HCT116 (cell line): ENCODE data around the gene CRIM1. TPM values are rescaled to one million over a fixed set of nuclear protein-coding genes. Genes with fewer than 3 reads are reported as not detected.

Experiments used
- ATAC-seq: fragments of 200-7000 bp; cut with Tn5 transposase; 2 replicates; pipeline ENCODE4 v1.9.1; 2020; ENCODE audit warnings: mild to moderate bottlenecking, moderate library complexity
- BruUV-seq: library from RNA; stranded (reverse); fragments of 400-500 nt; replicated peaks from 2 replicates; lab custom pipeline; 2021; lab: Mats Ljungman, UMichigan
- CTCF ChIA-PET: fragments of 300-600 bp; sonication (Branson Sonifier 250); formaldehyde crosslinking; loops from one replicate; lab custom pipeline; 2021; ENCODE audit warnings: antibody characterized with exemption; lab: Charles Lee
- POLR2A ChIA-PET: fragments of 300-600, 350-600 bp; sonication (Branson Sonifier 250); formaldehyde crosslinking; loops from one replicate; lab custom pipeline; 2021; ENCODE audit warnings: antibody characterized with exemption; lab: Charles Lee
- RAD21 ChIA-PET, 2 experiments: fragments of 300-600 bp; sonication (Branson Sonifier 250); formaldehyde crosslinking; loops; one replicate each; lab custom pipeline; 2023; ENCODE audit warnings: low total read pairs in 2 of 2; ENCODE audit not compliant: uncharacterized antibody in 2 of 2, unreplicated experiment in 2 of 2, low non-redundant PET in 1 of 2; lab: Charles Lee
- DNase-seq: peaks from one replicate; pipeline ENCODE4 v3.0.0-alpha.2; 2010; ENCODE audit warnings: low read depth, low spot score
- H2AFZ ChIP-seq: fragments of 200-600 bp; shearing (Covaris generic), sonication (generic); 2 replicates; pipeline ENCODE4 v1.6.1; 2017; ENCODE audit warnings: low read depth, mixed run types, mixed read lengths, antibody characterized with exemption, low read length; ENCODE audit not compliant: poor library complexity, severe bottlenecking
- H3K27ac ChIP-seq: 2 replicates; pipeline ENCODE4 v1.5.1; 2012; ENCODE audit warnings: low read depth, low read length
- H3K27me3 ChIP-seq: fragments of 200-600 bp; sonication (generic); 2 replicates; pipeline ENCODE4 v1.6.1; 2016; ENCODE audit warnings: mixed run types, low read length, mixed read lengths; ENCODE audit not compliant: insufficient read depth
- H3K36me3 ChIP-seq, 2 experiments: fragments of 200-500 bp in 1 of 2; fragments of 200-600 bp in 1 of 2; sonication (Bioruptor generic) in 1 of 2; sonication (generic) in 1 of 2; 2 replicates each; pipeline versions ENCODE4 v1.5.1 to v1.6.1; 2014 to 2016; ENCODE audit warnings: low read length in 2 of 2, inconsistent platforms in 1 of 2, mixed read lengths in 1 of 2, mixed run types in 1 of 2; ENCODE audit not compliant: insufficient read depth in 2 of 2, control insufficient read depth in 1 of 2
- H3K4me1 ChIP-seq, 2 experiments: fragments of 200-600 bp in 1 of 2; sonication (generic) in 1 of 2; 2 replicates each; pipeline versions ENCODE4 v1.5.1 to v1.6.1; 2012 to 2017; ENCODE audit warnings: low read length in 2 of 2, inconsistent platforms in 1 of 2, mild to moderate bottlenecking in 1 of 2, mixed read lengths in 1 of 2, mixed run types in 1 of 2, moderate library complexity in 1 of 2; ENCODE audit not compliant: insufficient read depth in 2 of 2, control insufficient read depth in 1 of 2
- H3K4me2 ChIP-seq: fragments of 200-600 bp; sonication (generic); 2 replicates; pipeline ENCODE4 v1.6.1; 2017; ENCODE audit warnings: mixed run types, low read length, mixed read lengths
- H3K4me3 ChIP-seq, 2 experiments: fragments of 200-600 bp in 1 of 2; sonication (generic) in 1 of 2; replicated peaks in 1 of 2; 2 replicates each; pipeline ENCODE4 v1.5.1; 2011 to 2016; ENCODE audit warnings: low read length in 2 of 2, control low read depth in 1 of 2, low read depth in 1 of 2, mild to moderate bottlenecking in 1 of 2, mixed read lengths in 1 of 2, mixed run types in 1 of 2
- H3K79me2 ChIP-seq: fragments of 200-600 bp; sonication (generic); 2 replicates; pipeline ENCODE4 v1.6.1; 2017; ENCODE audit warnings: mild to moderate bottlenecking, mixed run types, low read length, moderate library complexity, mixed read lengths; ENCODE audit not compliant: insufficient read depth
- H3K9ac ChIP-seq: fragments of 200-600 bp; sonication (generic); 2 replicates; pipeline ENCODE4 v1.6.1; 2016; ENCODE audit warnings: low read length, mixed read lengths
- H3K9me2 ChIP-seq: fragments of 200-600 bp; sonication (generic), shearing (Covaris generic); 2 replicates; pipeline ENCODE4 v1.6.1; 2017; ENCODE audit warnings: mixed run types, mild to moderate bottlenecking, moderate library complexity; ENCODE audit not compliant: insufficient read depth
- H3K9me3 ChIP-seq, 2 experiments: fragments of 200-500 bp in 1 of 2; fragments of 200-600 bp in 1 of 2; sonication (Bioruptor generic) in 1 of 2; sonication (generic) in 1 of 2; 2 replicates each; pipeline ENCODE4 v1.6.1; 2014 to 2017; ENCODE audit warnings: low read length in 2 of 2, mixed read lengths in 2 of 2, inconsistent platforms in 1 of 2, low read depth in 1 of 2, mild to moderate bottlenecking in 1 of 2, mixed run types in 1 of 2, moderate library complexity in 1 of 2; ENCODE audit not compliant: control insufficient read depth in 1 of 2, insufficient read depth in 1 of 2
- H4K20me1 ChIP-seq: fragments of 200-600 bp; sonication (generic), shearing (Covaris generic); 2 replicates; pipeline ENCODE4 v1.6.1; 2017; ENCODE audit warnings: mixed run types, mild to moderate bottlenecking, moderate library complexity; ENCODE audit not compliant: insufficient read depth
- CBX3 ChIP-seq: IDR thresholded peaks from 2 replicates; pipeline ENCODE4 v1.6.1; 2012; ENCODE audit warnings: low read depth
- EZH2 ChIP-seq: fragments of 200-600 bp; sonication (generic); IDR thresholded peaks from 2 replicates; pipeline ENCODE4 v1.6.1; 2017; ENCODE audit warnings: antibody characterized with exemption, mixed run types
- JUND ChIP-seq: IDR thresholded peaks from 2 replicates; pipeline ENCODE4 v1.6.1; 2012
- SIN3A ChIP-seq: IDR thresholded peaks from 2 replicates; pipeline ENCODE4 v1.6.1; 2012; ENCODE audit warnings: low read depth
- SRF ChIP-seq: IDR thresholded peaks from 2 replicates; pipeline ENCODE4 v1.6.1; 2012; ENCODE audit warnings: low read depth
- TCF7L2 ChIP-seq: IDR thresholded peaks from 2 replicates; pipeline ENCODE4 v1.7.0; 2011; ENCODE audit warnings: borderline replicate concordance, inconsistent platforms; ENCODE audit not compliant: insufficient read depth, insufficient read length; ENCODE audit errors: extremely low read depth
- YY1 ChIP-seq: IDR thresholded peaks from 2 replicates; pipeline ENCODE4 v1.6.1; 2011; ENCODE audit warnings: low read length, low read depth, moderate library complexity, mild to moderate bottlenecking; ENCODE audit not compliant: insufficient replicate concordance; ENCODE audit errors: extremely low read depth
- ZFX ChIP-seq: fragments of 450-650 bp; IDR thresholded peaks from 2 replicates; pipeline ENCODE4 v1.6.1; 2017
- ZNF274 ChIP-seq: fragments of 200-500 bp; sonication (Bioruptor generic); IDR thresholded peaks from 2 replicates; pipeline ENCODE4 v1.6.1; 2014; ENCODE audit warnings: mild to moderate bottlenecking, low read depth, low read length, inconsistent platforms
- intact Hi-C: fragments of 100-400 bp; cut with micrococcal nuclease; formaldehyde crosslinking; loops from 2 replicates; pipeline ENCODE4 v1.10.0; 2022
- total RNA-seq: library from RNA; stranded (reverse); gene quantifications from one replicate; pipeline ENCODE4 v1.2.1, GENCODE V29; 2021; ENCODE audit not compliant: unreplicated experiment
- TF ChIP-seq, protein P1 (sequence below): IDR thresholded peaks from 2 replicates; pipeline ENCODE4 v1.6.1; 2012
- TF ChIP-seq, protein P2 (sequence below): IDR thresholded peaks from 2 replicates; pipeline ENCODE4 v1.6.1; 2012; ENCODE audit warnings: low read depth
- TF ChIP-seq, protein P3 (sequence below): IDR thresholded peaks from 2 replicates; pipeline ENCODE4 v1.6.1; 2011; ENCODE audit warnings: mild to moderate bottlenecking, low read length, moderate library complexity; ENCODE audit not compliant: insufficient replicate concordance; ENCODE audit errors: extremely low read depth
- TF ChIP-seq, protein P4 (sequence below): IDR thresholded peaks from 2 replicates; pipeline ENCODE4 v1.6.1; 2012

The CRIM1 gene
- total RNA-seq, 1 experiment from 2014 or later: 27.2 TPM

DNA sequence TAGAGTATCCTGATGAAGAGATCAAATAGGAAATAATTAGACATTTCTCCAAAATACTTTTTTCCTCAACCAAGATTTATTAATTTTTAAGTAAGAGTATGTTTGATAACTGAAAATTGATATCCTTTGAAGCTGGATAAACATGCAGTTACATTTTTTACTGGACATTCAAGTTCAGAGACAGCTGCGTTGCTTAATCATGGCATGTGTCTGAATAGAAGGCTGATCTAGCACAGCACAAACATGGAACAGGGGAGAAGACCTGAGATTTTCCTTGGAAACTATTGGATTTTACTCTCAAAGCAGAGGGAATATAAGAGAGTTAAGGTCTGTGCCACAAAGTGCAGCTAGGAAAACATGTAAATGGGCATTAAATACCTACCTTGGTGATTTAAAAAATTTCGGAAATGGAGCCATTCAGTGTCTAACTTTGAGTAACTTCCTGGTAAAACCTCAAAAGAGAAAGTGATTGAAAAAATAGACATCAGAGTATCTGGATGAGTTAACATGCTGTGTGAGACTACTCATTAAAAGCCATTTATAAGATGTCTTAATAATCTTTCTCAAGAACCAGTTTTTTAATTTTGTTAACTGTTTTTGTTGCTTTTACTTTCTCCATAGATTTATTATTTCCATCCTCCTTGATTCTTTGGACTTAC, 31.8 kb downstream of the CRIM1 start:
- Histone ChIP-seq H3K4me3 (no peak overlapping the region), H3K36me3 (no peaks in the 10 kb centered on the region), H3K79me2 (peaks cover 17% of the 10 kb centered on the region; the same call in 1 of the 2 replicates), H3K9me2 (no peaks in the 10 kb centered on the region), H3K9ac (no peak overlapping the region), H3K27ac (no peak overlapping the region), H3K9me3 (no peaks in the 10 kb centered on the region), H3K27me3 (no peaks in the 10 kb centered on the region), H3K4me2 (no peak overlapping the region), H3K4me1 (peaks cover 2 to 13% of the 10 kb centered on the region in 2 experiments; a peak in 2 of 4 replicates), H2AFZ (no peak overlapping the region), H4K20me1 (no peaks in the 10 kb centered on the region)
- intact Hi-C loops: no loop called here
- CTCF ChIA-PET: no interaction called here
- ATAC-seq: no peak
- POLR2A ChIA-PET: no interaction called here
- TF ChIP-seq, protein P1, sequence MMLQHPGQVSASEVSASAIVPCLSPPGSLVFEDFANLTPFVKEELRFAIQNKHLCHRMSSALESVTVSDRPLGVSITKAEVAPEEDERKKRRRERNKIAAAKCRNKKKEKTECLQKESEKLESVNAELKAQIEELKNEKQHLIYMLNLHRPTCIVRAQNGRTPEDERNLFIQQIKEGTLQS: no peak
- TF ChIP-seq SIN3A (no peak), ZNF274 (no peak)
- no peak for DNase-seq
- RAD21 ChIA-PET: no interaction called here
- BruUV-seq: no TSS peak

DNA sequence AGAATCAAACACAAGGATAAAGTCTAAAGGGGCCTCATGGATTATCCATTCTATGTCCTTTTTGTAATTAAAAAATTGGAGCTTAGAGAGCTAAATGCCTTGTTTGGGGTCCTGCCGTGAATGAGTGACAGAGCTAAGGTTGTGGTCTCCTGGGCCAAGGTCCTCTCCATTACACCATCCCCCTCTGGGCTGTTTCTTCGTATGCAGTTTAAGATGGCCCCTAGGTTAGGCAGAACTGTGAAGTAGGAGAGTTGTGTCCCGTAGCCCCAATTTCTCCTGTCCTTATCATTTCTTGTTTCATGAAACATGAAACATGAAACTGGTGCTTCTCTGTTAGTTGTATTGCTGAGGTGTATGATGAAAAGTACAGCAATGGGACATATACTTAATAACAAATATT, 32.9 kb downstream of the CRIM1 start:
- CTCF ChIA-PET: no interaction called here
- TF ChIP-seq TCF7L2 (no peak), ZNF274 (no peak), JUND (no peak), ZFX (no peak), YY1 (no peak), CBX3 (no peak), SRF (no peak), EZH2 (no peak)
- TF ChIP-seq, protein P2, sequence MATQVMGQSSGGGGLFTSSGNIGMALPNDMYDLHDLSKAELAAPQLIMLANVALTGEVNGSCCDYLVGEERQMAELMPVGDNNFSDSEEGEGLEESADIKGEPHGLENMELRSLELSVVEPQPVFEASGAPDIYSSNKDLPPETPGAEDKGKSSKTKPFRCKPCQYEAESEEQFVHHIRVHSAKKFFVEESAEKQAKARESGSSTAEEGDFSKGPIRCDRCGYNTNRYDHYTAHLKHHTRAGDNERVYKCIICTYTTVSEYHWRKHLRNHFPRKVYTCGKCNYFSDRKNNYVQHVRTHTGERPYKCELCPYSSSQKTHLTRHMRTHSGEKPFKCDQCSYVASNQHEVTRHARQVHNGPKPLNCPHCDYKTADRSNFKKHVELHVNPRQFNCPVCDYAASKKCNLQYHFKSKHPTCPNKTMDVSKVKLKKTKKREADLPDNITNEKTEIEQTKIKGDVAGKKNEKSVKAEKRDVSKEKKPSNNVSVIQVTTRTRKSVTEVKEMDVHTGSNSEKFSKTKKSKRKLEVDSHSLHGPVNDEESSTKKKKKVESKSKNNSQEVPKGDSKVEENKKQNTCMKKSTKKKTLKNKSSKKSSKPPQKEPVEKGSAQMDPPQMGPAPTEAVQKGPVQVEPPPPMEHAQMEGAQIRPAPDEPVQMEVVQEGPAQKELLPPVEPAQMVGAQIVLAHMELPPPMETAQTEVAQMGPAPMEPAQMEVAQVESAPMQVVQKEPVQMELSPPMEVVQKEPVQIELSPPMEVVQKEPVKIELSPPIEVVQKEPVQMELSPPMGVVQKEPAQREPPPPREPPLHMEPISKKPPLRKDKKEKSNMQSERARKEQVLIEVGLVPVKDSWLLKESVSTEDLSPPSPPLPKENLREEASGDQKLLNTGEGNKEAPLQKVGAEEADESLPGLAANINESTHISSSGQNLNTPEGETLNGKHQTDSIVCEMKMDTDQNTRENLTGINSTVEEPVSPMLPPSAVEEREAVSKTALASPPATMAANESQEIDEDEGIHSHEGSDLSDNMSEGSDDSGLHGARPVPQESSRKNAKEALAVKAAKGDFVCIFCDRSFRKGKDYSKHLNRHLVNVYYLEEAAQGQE: no peak
- TF ChIP-seq, protein P3, sequence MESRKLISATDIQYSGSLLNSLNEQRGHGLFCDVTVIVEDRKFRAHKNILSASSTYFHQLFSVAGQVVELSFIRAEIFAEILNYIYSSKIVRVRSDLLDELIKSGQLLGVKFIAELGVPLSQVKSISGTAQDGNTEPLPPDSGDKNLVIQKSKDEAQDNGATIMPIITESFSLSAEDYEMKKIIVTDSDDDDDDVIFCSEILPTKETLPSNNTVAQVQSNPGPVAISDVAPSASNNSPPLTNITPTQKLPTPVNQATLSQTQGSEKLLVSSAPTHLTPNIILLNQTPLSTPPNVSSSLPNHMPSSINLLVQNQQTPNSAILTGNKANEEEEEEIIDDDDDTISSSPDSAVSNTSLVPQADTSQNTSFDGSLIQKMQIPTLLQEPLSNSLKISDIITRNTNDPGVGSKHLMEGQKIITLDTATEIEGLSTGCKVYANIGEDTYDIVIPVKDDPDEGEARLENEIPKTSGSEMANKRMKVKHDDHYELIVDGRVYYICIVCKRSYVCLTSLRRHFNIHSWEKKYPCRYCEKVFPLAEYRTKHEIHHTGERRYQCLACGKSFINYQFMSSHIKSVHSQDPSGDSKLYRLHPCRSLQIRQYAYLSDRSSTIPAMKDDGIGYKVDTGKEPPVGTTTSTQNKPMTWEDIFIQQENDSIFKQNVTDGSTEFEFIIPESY: no peak
- TF ChIP-seq, protein P4, sequence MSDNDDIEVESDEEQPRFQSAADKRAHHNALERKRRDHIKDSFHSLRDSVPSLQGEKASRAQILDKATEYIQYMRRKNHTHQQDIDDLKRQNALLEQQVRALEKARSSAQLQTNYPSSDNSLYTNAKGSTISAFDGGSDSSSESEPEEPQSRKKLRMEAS: no peak

More for the DNA sequence above, 32.9 kb downstream of the CRIM1 start:
- no peaks in the 10 kb centered on the region for H3K27me3 ChIP-seq
- H3K4me2 ChIP-seq: no peak overlapping the region
- no peak overlapping the region for H3K9ac ChIP-seq
- no peak for ATAC-seq
- no peak overlapping the region for H3K27ac ChIP-seq
- ChIA-PET RAD21 (no interaction called here), POLR2A (no interaction called here)
- no peaks in the 10 kb centered on the region for H4K20me1 ChIP-seq
- no TSS peak for BruUV-seq
- H3K9me2 ChIP-seq: no peaks in the 10 kb centered on the region
- no peak for DNase-seq
- H3K36me3 ChIP-seq: no peaks in the 10 kb centered on the region
- no peak overlapping the region for H2AFZ ChIP-seq
- no peaks in the 10 kb centered on the region for H3K9me3 ChIP-seq
- peaks cover 17% of the 10 kb centered on the region; the same call in 1 of the 2 replicates for H3K79me2 ChIP-seq
- intact Hi-C loops: no loop called here
- no peak overlapping the region for H3K4me3 ChIP-seq
- peaks cover 2 to 13% of the 10 kb centered on the region in 2 experiments; a peak in 2 of 4 replicates for H3K4me1 ChIP-seq
